Activated CD4-positive, alpha-beta T cell treated with anti-CD3 and anti-CD28 coated beads, Interleukin-2, amount 50 U/mL, for 4 hours (primary cell): ENCODE data around the gene PPP6R2.

Source experiments
- DNase-seq, 2 experiments: peaks; one replicate each; pipeline ENCODE4 v3.0.0-alpha.2; 2020

The PPP6R2 gene

GRCh38 chr22:50436015-50436830, 93.1 kb downstream of the PPP6R2 start:
- no peak for DNase-seq

DNA sequence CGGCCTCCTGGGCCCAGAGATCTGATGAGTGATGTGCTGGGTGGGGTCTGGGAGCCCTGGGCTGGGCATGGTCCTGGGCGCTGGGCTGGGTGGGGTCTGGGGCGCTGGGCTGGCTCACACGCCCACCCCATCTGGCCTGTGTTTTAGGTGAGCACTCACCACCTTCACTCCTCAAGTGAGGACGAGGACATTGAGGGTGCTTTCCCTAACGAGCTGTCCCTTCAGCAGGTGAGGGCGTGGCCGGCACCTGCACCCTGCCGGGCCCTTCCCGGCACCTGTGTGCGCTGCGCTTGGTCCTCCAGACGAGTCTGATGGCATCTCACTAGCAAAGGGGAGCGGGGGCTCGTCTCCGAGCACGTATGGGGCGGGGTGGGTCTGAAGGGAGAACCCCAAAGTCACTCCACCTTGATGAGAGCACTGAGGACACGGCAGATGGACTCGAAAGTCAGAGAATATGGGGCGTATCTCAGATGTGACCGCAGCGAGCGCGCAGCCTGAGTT, 93.8 kb downstream of the PPP6R2 start:
- no peak for DNase-seq

DNA sequence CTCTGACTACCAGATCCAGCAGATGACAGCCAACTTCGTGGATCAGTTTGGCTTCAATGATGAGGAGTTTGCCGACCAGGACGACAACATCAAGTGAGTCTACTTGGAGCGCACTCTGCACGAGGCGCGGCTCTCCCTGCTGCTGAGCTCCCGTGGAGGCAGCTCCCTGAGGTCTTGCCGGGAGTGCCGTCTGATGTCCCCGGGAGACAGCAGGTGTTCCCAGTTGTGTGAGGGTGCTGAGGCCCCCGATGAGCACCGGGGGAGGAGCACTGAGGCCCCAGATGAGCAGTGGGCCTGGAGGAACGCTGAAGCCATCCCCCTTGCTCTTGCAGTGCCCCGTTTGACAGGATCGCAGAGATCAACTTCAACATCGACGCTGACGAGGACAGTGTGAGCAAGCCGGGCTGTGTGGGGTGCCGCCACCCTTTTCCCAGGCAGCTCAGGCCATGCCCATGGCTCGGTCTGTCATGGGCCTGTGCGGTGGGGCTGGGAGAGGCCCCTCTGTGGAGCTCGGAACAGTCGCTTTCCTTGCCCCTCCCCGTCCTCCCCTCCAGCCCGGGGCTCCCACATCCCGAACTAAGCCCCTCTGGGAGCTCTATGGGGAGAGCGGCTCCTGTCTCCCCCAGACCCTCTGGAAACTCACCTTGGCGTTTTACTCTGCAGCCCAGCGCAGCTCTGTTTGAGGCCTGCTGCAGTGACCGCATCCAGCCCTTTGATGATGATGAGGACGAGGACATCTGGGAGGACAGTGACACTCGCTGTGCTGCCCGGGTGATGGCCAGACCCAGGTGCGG, 94.6 kb downstream of the PPP6R2 start:
- DNase-seq = no peak

DNA sequence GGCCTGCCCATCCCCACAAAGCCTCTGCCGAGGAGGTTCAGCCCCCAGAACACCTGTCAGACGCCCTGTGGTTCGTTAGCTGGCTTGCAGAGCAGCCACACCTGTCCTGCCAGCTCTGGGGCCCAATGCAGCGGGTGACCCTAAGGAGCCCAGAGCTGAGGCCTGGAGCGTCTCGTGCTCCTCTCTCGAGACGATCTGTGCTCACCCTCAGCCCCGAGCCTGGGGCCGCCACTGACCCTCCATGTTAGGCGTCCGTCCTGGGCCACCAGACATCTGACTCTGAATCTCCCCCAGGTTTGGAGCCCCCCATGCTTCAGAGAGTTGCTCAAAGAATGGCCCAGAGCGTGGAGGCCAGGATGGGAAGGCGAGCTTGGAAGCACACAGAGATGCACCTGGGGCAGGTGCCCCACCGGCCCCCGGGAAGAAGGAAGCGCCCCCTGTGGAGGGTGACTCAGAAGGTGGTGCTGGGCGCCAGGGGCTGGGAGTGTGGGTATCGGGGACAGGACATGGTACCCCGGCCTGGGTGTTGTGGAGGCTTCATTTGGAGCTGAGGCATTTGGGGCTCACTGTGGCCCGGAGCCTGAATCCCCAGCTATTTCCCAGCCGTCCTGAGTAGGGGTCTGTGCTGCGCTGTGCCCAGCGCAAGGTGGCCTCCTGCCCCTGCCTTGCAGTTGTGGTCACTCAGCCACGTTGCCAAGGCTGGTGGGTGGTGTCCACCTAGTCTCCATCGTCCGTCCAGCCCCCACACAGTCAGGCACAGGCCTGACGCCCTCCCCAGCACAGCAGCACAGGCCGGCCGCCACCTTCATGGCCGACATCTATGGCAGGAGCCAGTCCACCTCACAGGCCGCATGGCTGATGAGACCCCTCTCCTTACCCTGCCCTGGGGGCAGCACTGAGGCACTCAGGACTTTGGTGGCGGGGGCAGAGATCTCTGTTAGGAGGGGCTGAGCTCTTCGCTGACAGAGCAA, 95.5 kb downstream of the PPP6R2 start:
- DNase-seq = no peak

GRCh38 chr22:50439314-50439870, 96.3 kb downstream of the PPP6R2 start:
- DNase-seq = no peak

DNA sequence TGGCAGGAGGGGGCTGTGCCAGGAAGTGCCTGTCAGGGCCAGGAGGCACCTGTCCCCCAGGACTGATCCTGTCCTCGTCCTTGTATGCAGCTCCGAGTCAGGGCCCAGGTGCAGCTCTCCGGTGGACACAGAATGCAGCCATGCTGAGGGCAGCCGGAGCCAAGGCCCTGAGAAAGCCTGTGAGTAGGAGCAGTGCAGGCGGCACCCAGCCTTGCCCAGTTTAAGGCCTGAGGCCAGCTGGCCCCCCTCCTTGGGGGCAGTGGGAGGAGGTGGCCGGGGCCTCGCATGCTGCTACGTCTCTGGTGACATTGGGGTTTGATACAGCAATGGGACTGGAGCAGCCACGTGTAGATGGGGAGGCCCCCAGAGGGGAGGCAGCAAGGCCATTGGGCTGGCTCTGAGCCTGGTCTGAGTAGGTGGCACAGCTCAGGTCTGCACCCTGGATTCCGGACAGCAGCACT, 96.8 kb downstream of the PPP6R2 start:
- DNase-seq = no peak

DNA sequence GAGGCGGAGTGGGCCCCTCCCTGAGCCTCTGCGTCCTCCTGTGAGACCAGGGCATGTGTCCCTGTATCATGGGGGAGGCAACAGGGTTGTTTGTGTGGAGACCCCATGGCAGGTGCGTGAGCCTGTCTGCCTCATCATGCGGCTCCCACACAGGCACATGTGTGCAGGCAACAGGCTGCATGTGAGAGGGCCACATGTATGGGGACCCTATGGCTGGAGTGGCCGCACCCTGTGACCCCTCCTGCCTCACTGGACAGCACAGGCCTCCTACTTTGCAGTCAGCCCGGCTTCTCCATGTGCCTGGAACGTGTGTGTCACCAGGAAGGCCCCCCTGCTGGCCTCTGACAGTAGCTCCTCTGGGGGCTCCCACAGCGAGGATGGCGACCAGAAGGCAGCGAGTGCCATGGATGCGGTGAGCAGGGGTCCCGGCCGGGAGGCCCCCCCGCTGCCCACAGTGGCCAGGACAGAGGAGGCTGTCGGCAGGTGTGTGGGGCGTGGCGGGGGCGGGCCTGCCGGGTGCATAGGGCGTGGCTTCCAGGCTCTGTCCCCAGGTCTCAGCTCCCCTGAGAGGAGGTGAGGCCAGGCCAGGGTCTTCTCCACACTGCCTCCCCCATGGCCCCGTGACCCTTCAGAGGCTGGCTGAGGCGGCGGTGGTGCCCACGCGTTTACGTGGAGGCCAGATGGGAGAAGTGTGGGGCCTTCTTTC, 97.6 kb downstream of the PPP6R2 start:
- DNase-seq = no peak

- no peak for DNase-seq
Measured at GRCh38 chr22:50441428-50441993, 98.4 kb downstream of the PPP6R2 start.

GRCh38 chr22:50443197-50443596, 100.1 kb downstream of the PPP6R2 start:
- no peak for DNase-seq

GRCh38 chr22:50443801-50444625, 100.9 kb downstream of the PPP6R2 start:
- no peak for DNase-seq

DNA sequence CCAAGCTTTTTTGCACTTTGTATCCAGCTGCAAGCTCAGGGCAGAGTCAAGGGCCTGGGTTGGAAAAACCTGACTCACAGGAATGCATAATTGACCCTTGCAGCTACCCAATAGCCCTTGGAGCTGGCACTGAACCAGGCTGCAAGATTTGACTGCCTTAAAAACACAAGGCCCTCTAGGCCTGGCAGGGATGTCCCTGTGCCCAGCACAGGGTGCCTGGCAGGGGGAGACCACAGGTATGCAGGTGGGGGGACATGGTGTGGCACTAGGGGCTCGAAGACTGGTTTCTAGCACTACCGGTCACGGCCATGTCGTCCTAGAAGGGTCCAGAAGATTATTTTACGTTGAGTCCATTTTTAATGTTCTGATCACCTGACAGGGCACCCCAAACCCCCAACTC, 101.5 kb downstream of the PPP6R2 start:
- DNase-seq = no peak

DNA sequence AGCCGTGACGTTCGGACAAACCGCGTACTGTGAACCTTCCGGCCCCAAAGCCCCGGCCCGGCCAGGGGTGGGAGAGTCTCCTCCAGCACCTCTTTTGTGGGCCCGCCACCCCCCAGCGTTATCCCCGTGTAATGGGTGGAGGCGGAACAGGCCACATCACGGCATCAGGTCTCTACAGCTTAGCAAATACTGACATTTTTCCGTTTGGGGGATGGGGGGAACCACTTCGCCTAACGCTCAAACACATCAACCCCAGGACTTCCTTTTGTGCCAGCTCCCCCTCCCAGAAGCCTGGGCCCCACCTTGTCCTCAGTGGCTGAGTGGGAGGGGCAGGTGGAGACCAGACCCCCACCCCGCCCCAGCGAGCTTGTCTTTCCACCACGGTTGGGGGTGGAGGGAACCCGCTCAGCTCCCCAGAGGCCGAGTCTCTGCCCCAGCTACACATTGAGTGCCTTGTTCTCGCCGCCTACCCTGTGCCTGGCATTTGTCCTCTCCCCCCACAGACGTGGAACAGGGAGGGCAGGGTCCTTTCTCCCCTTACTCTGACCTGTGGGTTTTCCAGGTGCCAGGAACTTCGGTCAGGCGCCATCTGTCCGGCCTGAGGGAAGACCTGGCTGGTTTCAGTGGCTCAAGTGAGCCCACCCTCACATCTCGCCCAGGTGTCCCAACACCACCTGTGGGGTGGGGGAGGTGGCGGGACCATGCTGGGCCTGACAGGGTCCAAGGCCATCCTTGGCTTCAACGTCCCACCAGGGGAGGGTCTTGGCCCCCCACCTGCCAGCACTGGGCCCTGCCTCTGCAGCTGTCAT, 102.1 kb downstream of the PPP6R2 start:
- DNase-seq = no peak

DNA sequence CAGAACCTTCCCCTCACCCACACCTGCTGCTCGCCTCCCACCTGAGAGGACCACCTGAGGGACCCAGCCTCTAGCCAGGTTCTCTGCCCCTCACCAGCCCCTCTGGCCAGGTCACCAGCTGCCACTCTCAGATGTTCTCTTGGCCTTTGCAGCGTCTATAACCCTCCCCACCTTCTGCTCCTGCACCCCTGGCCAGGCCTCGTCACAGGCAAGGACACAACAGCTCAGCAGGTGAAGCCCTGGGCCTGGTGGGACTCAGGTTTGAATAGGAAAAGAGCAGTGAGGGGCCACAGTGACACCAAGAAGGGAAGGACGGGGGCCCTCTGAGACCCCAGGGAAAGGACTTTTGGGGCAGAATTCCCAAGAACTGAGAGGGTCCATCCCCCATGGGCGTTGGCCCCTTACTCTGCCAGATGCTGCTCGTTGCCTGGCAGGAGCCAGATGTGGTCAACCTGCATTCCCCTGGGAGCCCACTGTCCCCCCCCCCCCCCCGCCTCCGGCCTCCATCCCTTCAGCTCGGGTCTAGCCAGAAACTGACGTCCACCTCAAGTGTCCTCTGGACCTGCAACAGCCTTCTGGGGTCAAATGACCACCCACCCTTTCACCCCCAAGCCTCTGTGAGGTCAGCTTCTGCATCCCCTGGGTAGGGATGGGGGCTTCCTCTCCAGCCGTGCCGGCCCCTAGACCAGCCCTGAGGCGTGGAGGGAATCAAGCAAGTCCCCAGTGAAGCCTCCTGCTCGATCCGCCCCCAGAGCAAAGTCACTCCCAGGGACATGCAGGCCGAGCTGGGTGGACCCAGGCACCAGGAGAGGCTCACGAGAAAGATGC, 103.0 kb downstream of the PPP6R2 start:
- DNase-seq = no peak

DNA sequence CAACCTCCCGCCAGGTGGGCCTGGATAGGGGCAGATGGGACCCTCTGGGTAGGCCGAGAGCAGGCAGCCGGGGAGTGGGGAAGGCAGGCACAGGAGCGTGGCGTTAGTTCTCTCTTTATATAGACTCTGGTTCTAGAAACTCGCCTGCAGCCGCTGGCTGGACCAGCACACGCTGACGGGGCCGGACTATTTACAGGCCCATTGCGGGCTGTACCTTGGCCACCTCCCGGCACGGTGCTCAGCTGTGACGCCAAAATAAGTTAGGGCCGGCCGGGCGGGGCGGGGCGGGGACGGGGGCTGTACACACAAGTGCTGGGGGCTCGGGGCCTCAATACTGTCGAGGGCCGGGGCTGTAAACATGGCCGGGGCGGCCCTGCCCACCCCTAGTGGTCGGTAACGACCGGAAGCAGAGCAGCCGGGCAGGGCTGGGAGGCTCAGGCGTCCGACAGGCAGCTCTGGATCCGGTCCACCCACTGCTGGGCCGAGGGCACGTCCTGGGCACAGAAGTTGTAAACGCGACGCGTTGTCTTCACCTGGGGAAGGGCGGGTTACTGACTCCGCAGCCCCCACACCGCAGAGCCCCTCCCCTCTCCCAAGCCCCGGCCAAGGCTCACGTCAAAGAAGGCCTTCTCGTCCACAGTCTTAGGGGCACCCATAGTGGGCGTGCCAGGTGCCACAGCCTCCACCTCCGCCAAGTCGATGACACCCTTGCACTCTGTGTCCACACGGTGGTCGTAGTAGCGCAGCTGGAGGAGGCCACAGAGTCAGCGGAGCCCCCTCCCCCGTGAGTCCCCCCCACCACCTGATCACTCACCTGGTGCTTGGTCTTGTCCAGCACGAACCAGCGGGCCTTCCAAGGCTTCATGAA, 103.8 kb downstream of the PPP6R2 start:
- DNase-seq = no peak

GRCh38 chr22:50447576-50448551, 104.7 kb downstream of the PPP6R2 start:
- DNase-seq = no peak

DNA sequence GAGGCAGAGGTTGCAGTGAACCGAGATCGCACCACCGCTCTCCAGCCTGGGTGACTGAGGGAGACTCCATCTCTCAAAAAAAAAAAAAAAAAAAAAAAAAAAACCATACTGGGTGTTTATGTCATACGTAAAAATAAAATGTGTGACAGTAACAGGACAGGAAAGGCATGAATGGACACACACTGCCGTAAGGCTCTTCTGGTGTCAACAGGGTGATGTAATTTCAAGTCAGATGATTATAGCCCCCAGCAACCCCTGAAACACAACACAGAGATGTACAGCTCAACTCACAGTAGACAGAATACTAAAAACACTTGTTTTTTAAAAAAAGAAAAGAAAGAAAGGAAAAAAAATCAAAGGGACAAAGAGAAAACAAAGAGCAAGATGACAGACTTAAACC, 109.5 kb downstream of the PPP6R2 start:
- DNase-seq = no peak
